Heart left ventricle (tissue), 13 donors: ENCODE measurements around the gene ZNF207.

Experiments
- CTCF ChIP-seq, 12 donors: fragments of 200-600 bp; sonication (generic) in 4 of 12; IDR thresholded peaks; one replicate each; pipeline versions ENCODE4 v1.5.0 to v1.8.0; 2018 to 2022; ENCODE audit warnings: antibody characterized with exemption in 12 of 12, mild to moderate bottlenecking in 5 of 12
- POLR2A ChIP-seq, 2 donors: fragments of 450-650 bp; IDR thresholded peaks; one replicate each; pipeline ENCODE4 v1.6.1; 2017; ENCODE audit warnings: antibody characterized with exemption in 2 of 2, mild to moderate bottlenecking in 2 of 2, moderate library complexity in 2 of 2
- donor health status: ischemic (EF 13 %, LVEDD 7.1; RV severe dilation, severe dysfunction).
- donor health status: DM: no; HTN: yes; CAD: no.
- donor health status: DM: no; HTN: no; CAD: no.
- donor health status: ischemic (EF 25% LVEDD 6.9; RV normal size, moderate dysfunction).
- donor health status: ischemic (EF 25% LVEDD 5.7; RV mildly dilated, moderate dysfunction).
- donor health status: ischemic (EF 35%, LVEDD 5.7; RV mildly dilated, moderate dysfunction).
- donor health status: nonischemic (EF 11% LVEDD 7.7; RV severe dilation, severe dysfunction).
- donor health status: DM: yes; HTN: yes; CAD: no.
- donor health status: PGD.
- donor health status: ischemic (EF 29% LVEDD 5.4; RV normal size, mild dysfunction).
- donor health status: nonischemic (EF 23%, LVEDD 6.1; RV moderate dilation, normal function).

GRCh38 chr17:32393904-32394303 is 43.9 kb downstream of the ZNF207 start:
- no peak for TF ChIP-seq POLR2A (IDR thresholded peaks at IDR 0.05)
- no peak for TF ChIP-seq CTCF (IDR thresholded peaks at IDR 0.05)
